Natural killer cell (primary cell): ENCODE measurements around the gene RNF223. TPM values are rescaled to one million over a fixed set of nuclear protein-coding genes. Genes with fewer than 3 reads are reported as not detected.

Experiments used
- ATAC-seq, 3 donors: fragments of 150-1000 bp in 2 of 3; fragments of 200-7000 bp in 1 of 3; cut with Tn5 transposase; 1 replicate in 1 of 3; 2 replicates in 2 of 3; pipeline ENCODE4 v1.10.0; 2021; ENCODE audit warnings: mild to moderate bottlenecking in 2 of 3, moderate library complexity in 2 of 3
- DNase-seq, 2 donors: peaks; one replicate each; pipeline versions ENCODE4 v3.0.0 to v3.0.0-alpha.2; 2013 to 2021; ENCODE audit warnings: mixed read lengths in 1 of 2
- H3K27ac ChIP-seq: one replicate; pipeline ENCODE4 v1.5.1; 2013; ENCODE audit warnings: mild to moderate bottlenecking, low read length
- H3K27me3 ChIP-seq: one replicate; pipeline ENCODE4 v1.6.1; 2013; ENCODE audit warnings: low read length; ENCODE audit not compliant: control insufficient read depth, insufficient read depth
- H3K36me3 ChIP-seq: one replicate; pipeline ENCODE4 v1.6.1; 2013; ENCODE audit warnings: low read length; ENCODE audit not compliant: control insufficient read depth, insufficient read depth
- H3K4me1 ChIP-seq: one replicate; pipeline ENCODE4 v1.6.1; 2013; ENCODE audit warnings: low read length; ENCODE audit not compliant: control insufficient read depth, insufficient read depth
- H3K4me3 ChIP-seq: one replicate; pipeline ENCODE4 v1.5.1; 2013; ENCODE audit warnings: low read length
- H3K9me3 ChIP-seq: one replicate; pipeline ENCODE4 v1.6.1; 2013; ENCODE audit warnings: low read length; ENCODE audit not compliant: control insufficient read depth, insufficient read depth
- H3K27ac Mint-ChIP-seq, 2 donors: one replicate each; pipeline ENCODE4 v1.8.0; 2022; ENCODE audit warnings: mild to moderate bottlenecking in 2 of 2, mixed read lengths in 2 of 2, moderate library complexity in 1 of 2
- H3K27me3 Mint-ChIP-seq, 2 donors: one replicate each; pipeline ENCODE4 v1.8.0; 2022; ENCODE audit warnings: low read depth in 2 of 2, mixed read lengths in 2 of 2
- H3K36me3 Mint-ChIP-seq: one replicate; pipeline ENCODE4 v1.8.0; 2022; ENCODE audit warnings: mixed read lengths
- H3K4me1 Mint-ChIP-seq, 2 donors: one replicate each; pipeline ENCODE4 v1.8.0; 2022; ENCODE audit warnings: mixed read lengths in 2 of 2
- H3K4me3 Mint-ChIP-seq: one replicate; pipeline ENCODE4 v1.8.0; 2022; ENCODE audit warnings: mild to moderate bottlenecking, moderate library complexity, mixed read lengths
- H3K9me3 Mint-ChIP-seq, 2 donors: one replicate each; pipeline ENCODE4 v1.8.0; 2022; ENCODE audit warnings: mixed read lengths in 2 of 2
- WGBS: methylation state at CpG from one replicate; pipeline ENCODE4 v1.1.7; 2013; ENCODE audit warnings: missing lambda C conversion rate; ENCODE audit not compliant: insufficient coverage; 5-methylcytosine and 5-hydroxymethylcytosine counted together
- intact Hi-C: fragments of 100-400 bp; cut with micrococcal nuclease; formaldehyde crosslinking; loops from one replicate; pipeline ENCODE4 v1.14.2; 2022
- total RNA-seq, 4 donors: library from RNA; stranded (reverse); fragments of 120-200 nt in 1 of 4; gene quantifications; one replicate each; pipeline versions ENCODE4 v1.2.3 to v1.2.4, GENCODE V29; 2013 to 2022
- TF ChIP-seq, protein P1 (sequence below): fragments of 200-600 bp; IDR thresholded peaks from one replicate; pipeline ENCODE4 v1.8.0; 2022; ENCODE audit warnings: antibody characterized with exemption

RNF223 gene
- total RNA-seq, 3 donors from 2014 or later (not counting 1 experiment from before 2014, with no cell fraction given): not detected

DNA sequence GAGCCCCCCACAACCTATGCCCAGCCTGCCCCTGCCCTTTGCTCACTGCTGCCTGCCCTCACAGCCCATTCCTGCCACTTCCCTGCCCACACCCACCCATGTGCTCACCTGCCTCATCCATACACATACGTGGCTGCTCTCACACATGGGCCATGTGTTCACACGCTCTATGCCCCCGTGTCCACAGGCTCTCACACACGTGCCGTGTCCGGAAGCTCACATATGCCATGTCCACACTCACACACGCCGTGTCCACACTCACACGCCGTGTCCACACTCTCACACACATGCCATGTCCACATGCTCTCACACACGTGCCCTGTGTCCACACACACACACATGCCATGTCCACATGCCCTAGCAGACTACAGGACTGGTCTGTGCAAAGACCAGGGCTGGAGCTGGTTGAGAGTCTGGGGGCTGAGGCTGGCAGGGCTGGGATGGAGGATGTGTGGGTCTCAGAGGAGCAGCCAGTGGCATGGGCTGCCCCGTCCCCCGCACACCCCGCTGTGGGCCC is 583 bp upstream of the RNF223 start:
- Mint-ChIP-seq H3K9me3 (no peaks in the 10 kb centered on the region), H3K4me1 (peaks cover 0 to 4% of the 10 kb centered on the region in 2 donors), H3K27me3 (peaks cover 0 to 4% of the 10 kb centered on the region in 2 donors), H3K27ac (no peak overlapping the region), H3K36me3 (no peaks in the 10 kb centered on the region), H3K4me3 (no peak overlapping the region)
- Histone ChIP-seq H3K4me1 (peaks cover 13% of the 10 kb centered on the region), H3K27ac (no peak overlapping the region), H3K9me3 (no peaks in the 10 kb centered on the region), H3K36me3 (no peaks in the 10 kb centered on the region), H3K4me3 (no peak overlapping the region), H3K27me3 (peaks cover 3% of the 10 kb centered on the region)
- 92% methylated on average over 14 of the region's 14 CpGs for WGBS
- intact Hi-C loops: no loop called here
- DNase-seq (no peak), ATAC-seq (no peak)
- TF ChIP-seq, protein P1, sequence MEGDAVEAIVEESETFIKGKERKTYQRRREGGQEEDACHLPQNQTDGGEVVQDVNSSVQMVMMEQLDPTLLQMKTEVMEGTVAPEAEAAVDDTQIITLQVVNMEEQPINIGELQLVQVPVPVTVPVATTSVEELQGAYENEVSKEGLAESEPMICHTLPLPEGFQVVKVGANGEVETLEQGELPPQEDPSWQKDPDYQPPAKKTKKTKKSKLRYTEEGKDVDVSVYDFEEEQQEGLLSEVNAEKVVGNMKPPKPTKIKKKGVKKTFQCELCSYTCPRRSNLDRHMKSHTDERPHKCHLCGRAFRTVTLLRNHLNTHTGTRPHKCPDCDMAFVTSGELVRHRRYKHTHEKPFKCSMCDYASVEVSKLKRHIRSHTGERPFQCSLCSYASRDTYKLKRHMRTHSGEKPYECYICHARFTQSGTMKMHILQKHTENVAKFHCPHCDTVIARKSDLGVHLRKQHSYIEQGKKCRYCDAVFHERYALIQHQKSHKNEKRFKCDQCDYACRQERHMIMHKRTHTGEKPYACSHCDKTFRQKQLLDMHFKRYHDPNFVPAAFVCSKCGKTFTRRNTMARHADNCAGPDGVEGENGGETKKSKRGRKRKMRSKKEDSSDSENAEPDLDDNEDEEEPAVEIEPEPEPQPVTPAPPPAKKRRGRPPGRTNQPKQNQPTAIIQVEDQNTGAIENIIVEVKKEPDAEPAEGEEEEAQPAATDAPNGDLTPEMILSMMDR: no peak

DNA sequence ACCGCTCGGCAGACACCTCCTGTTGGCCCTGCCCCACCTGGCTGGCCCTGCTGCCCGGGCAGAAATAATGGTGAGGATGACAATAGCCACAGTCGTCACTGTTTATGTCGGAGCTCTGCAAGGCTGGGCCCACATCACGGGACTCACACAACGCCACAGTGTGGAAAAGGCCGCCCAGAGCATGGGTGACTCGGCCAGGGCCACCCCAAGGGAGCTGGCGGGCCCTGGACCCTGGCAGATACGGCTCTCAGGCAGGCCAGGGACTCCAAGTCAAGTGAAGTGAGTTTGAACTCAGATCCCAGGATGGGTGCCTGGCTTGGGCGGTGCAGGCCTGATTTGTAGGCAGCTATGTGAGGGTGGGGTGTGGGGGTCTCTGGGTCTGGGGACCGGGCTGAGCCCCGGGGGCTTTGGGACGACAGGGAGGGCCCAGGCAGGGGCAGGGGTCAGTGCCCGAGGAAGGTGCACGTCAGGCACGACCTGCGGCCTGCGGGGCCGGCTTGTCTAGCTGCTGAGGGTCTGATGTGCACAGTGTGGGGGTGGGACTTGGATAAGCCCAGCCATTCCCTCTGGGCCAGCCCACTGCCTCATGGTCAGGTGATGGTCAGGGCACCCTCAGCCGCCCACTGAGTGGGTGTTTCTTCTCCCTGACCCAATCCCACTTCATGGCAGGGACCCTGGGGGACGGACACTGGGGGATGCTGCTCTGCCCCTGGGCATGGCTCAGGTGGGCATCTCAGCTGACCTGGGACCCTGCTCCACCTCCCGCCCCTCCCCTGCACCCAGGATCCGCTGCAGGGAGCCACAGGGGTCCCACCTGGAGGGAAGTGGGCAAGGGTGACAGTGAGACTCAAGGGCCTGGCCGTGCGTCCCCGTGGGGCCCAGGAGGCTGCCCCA is 1.0 kb downstream of the RNF223 start:
- intact Hi-C loops: no loop called here
- no peak for DNase-seq
- H3K4me1 Mint-ChIP-seq: peaks cover 0 to 5% of the 10 kb centered on the region in 2 donors

DNA sequence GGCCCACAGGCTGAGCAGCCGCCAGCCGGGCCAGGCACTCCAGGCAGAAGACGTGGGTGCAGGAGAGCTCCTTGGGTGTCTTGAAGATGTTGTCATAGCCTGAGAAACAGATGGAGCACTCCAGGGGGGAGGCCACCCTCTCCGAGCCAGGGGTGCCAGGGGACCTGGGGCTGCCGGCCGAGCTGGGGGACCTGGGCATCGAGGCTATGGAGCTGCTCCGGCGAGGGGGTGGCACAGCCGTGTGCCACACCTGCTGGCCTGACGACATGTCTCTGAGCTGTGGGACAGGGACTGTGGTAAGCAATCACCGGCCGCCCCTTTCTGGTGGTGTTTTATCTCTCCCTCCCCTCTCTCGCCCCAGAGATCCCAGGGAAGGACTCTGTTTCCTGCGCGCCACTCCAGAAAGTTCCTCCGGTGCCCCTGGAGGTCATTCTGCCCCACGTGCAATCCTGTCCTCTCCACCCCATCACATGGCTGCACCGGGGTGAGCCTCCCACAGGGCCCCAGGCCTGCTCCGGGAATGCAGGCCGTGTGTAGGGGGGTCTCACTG is 1.7 kb downstream of the RNF223 start:
- WGBS: 83% methylated on average over 21 of the region's 21 CpGs
- no peak overlapping the region for H3K27ac ChIP-seq
- ATAC-seq: no peak
- H3K36me3 ChIP-seq: no peaks in the 10 kb centered on the region
- peaks cover 0 to 4% of the 10 kb centered on the region in 2 donors for H3K27me3 Mint-ChIP-seq
- no peaks in the 10 kb centered on the region for H3K27me3 ChIP-seq
- H3K9me3 ChIP-seq: no peaks in the 10 kb centered on the region
- H3K9me3 Mint-ChIP-seq: no peaks in the 10 kb centered on the region
- peaks cover 0 to 5% of the 10 kb centered on the region in 2 donors for H3K4me1 Mint-ChIP-seq
- H3K4me1 ChIP-seq: peaks cover 20% of the 10 kb centered on the region
- no peaks in the 10 kb centered on the region for H3K36me3 Mint-ChIP-seq
- TF ChIP-seq, protein P1: no peak
- H3K27ac Mint-ChIP-seq: no peak overlapping the region
- H3K4me3 ChIP-seq: no peak overlapping the region
- intact Hi-C loops: no loop called here
- H3K4me3 Mint-ChIP-seq: no peak overlapping the region
- DNase-seq: no peak

More for the DNA sequence above, 1.0 kb downstream of the RNF223 start:
- Histone ChIP-seq H3K36me3 (no peaks in the 10 kb centered on the region), H3K4me3 (no peak overlapping the region), H3K9me3 (no peaks in the 10 kb centered on the region), H3K4me1 (peaks cover 17% of the 10 kb centered on the region), H3K27me3 (no peaks in the 10 kb centered on the region), H3K27ac (no peak overlapping the region)
- 85% methylated on average over 28 of the region's 28 CpGs for WGBS
- H3K4me3 Mint-ChIP-seq: no peak overlapping the region
- ATAC-seq: no peak
- no peak overlapping the region for H3K27ac Mint-ChIP-seq
- H3K36me3 Mint-ChIP-seq: no peaks in the 10 kb centered on the region
- TF ChIP-seq, protein P1: no peak
- H3K27me3 Mint-ChIP-seq: peaks cover 0 to 4% of the 10 kb centered on the region in 2 donors
- H3K9me3 Mint-ChIP-seq: no peaks in the 10 kb centered on the region
